Activated CD8-positive, alpha-beta memory T cell treated with anti-CD3 and anti-CD28 coated beads, Interleukin-2, amount 10 ng/mL, durations not matched to agents 7 days and 5 days (primary cell): ENCODE measurements around the gene C1QL1. TPM values are rescaled to one million over a fixed set of nuclear protein-coding genes. Genes with fewer than 3 reads are reported as not detected.

ENCODE experiments used
- ATAC-seq: fragments of 150-1000 bp; cut with Tn5 transposase; one replicate; pipeline ENCODE4 v1.10.0; 2021; ENCODE audit warnings: moderate library complexity
- CTCF ChIA-PET: fragments of 350-600 bp; sonication (Branson Sonifier 250); formaldehyde crosslinking; loops from one replicate; lab custom pipeline; 2021; ENCODE audit warnings: antibody characterized with exemption; lab: Charles Lee
- DNase-seq: peaks from one replicate; pipeline ENCODE4 v3.0.0-alpha.2; 2020
- H3K27ac Mint-ChIP-seq: one replicate; pipeline ENCODE4 v1.8.0; 2021; ENCODE audit warnings: mild to moderate bottlenecking, mixed read lengths
- H3K27me3 Mint-ChIP-seq: one replicate; pipeline ENCODE4 v1.8.0; 2021; ENCODE audit warnings: mixed read lengths
- H3K36me3 Mint-ChIP-seq: one replicate; pipeline ENCODE4 v1.8.0; 2021; ENCODE audit warnings: mild to moderate bottlenecking, mixed read lengths
- H3K4me1 Mint-ChIP-seq: one replicate; pipeline ENCODE4 v1.8.0; 2021; ENCODE audit warnings: mixed read lengths
- H3K4me3 Mint-ChIP-seq: one replicate; pipeline ENCODE4 v1.8.0; 2021; ENCODE audit warnings: mild to moderate bottlenecking, moderate library complexity, mixed read lengths
- H3K9me3 Mint-ChIP-seq: one replicate; pipeline ENCODE4 v1.8.0; 2022; ENCODE audit warnings: low read depth, mixed read lengths
- total RNA-seq, 2 experiments: library from RNA; stranded (reverse); gene quantifications; one replicate each; pipeline ENCODE4 v1.2.3, GENCODE V29; 2021

The C1QL1 gene
- total RNA-seq, 2 experiments from 2014 or later: 0.33 to 0.38 TPM

- DNase-seq: no peak
- Mint-ChIP-seq H3K27me3 (peaks cover 50% of the 10 kb centered on the region), H3K36me3 (peaks cover 2% of the 10 kb centered on the region), H3K4me1 (no peaks in the 10 kb centered on the region), H3K27ac (no peak overlapping the region), H3K9me3 (no peaks in the 10 kb centered on the region), H3K4me3 (no peak overlapping the region)
- CTCF ChIA-PET: interaction anchor here (0.5 kb wide), 1 partner anchor 201 kb away, joined by 4 read pairs; no protein-coding TSS in a partner anchor
- no peak for ATAC-seq
Observed at GRCh38 chr17:44979426-44979995, 11.4 kb upstream of the C1QL1 start.

GRCh38 chr17:44978807-44979206 lies 10.7 kb upstream of the C1QL1 start:
- peaks cover 2% of the 10 kb centered on the region for H3K36me3 Mint-ChIP-seq
- no peak overlapping the region for H3K27ac Mint-ChIP-seq
- ATAC-seq (no peak), DNase-seq (no peak)
- peaks cover 53% of the 10 kb centered on the region for H3K27me3 Mint-ChIP-seq
- no peaks in the 10 kb centered on the region for H3K4me1 Mint-ChIP-seq
- no peaks in the 10 kb centered on the region for H3K9me3 Mint-ChIP-seq
- H3K4me3 Mint-ChIP-seq: no peak overlapping the region
- CTCF ChIA-PET: interaction anchor here (0.5 kb wide), 1 partner anchor 200 kb away, joined by 4 read pairs; no protein-coding TSS in a partner anchor

GRCh38 chr17:44977814-44978550 lies 9.9 kb upstream of the C1QL1 start:
- no peaks in the 10 kb centered on the region for H3K9me3 Mint-ChIP-seq
- ATAC-seq: no peak
- H3K4me1 Mint-ChIP-seq: no peaks in the 10 kb centered on the region
- CTCF ChIA-PET: interaction anchor here (2.0 kb wide), 1 partner anchor 43 kb away, joined by 4 read pairs; no protein-coding TSS in a partner anchor
- H3K36me3 Mint-ChIP-seq: peaks cover 2% of the 10 kb centered on the region
- no peak for DNase-seq
- no peak overlapping the region for H3K4me3 Mint-ChIP-seq
- H3K27ac Mint-ChIP-seq: no peak overlapping the region
- peaks cover 57% of the 10 kb centered on the region for H3K27me3 Mint-ChIP-seq

- CTCF ChIA-PET: interaction anchor here (1.5 to 2.0 kb wide), 2 partner anchors 10 to 44 kb away, joined by 3 to 4 read pairs; no protein-coding TSS in a partner anchor
- DNase-seq: no peak
- no peaks in the 10 kb centered on the region for H3K9me3 Mint-ChIP-seq
- H3K4me1 Mint-ChIP-seq: peaks cover 3% of the 10 kb centered on the region
- no peak for ATAC-seq
- H3K27me3 Mint-ChIP-seq: peaks cover 65% of the 10 kb centered on the region
- no peak overlapping the region for H3K27ac Mint-ChIP-seq
- H3K36me3 Mint-ChIP-seq: no peaks in the 10 kb centered on the region
- H3K4me3 Mint-ChIP-seq: no peak overlapping the region
Observed at GRCh38 chr17:44977065-44977464, 9.0 kb upstream of the C1QL1 start.

GRCh38 chr17:44976206-44976605 lies 8.1 kb upstream of the C1QL1 start:
- H3K27me3 Mint-ChIP-seq: peaks cover 71% of the 10 kb centered on the region
- no peaks in the 10 kb centered on the region for H3K9me3 Mint-ChIP-seq
- H3K36me3 Mint-ChIP-seq: no peaks in the 10 kb centered on the region
- ATAC-seq (no peak), DNase-seq (no peak)
- H3K4me1 Mint-ChIP-seq: peaks cover 7% of the 10 kb centered on the region
- no peak overlapping the region for H3K27ac Mint-ChIP-seq
- H3K4me3 Mint-ChIP-seq: no peak overlapping the region
- CTCF ChIA-PET: interaction anchor here (1.5 to 2.0 kb wide), 2 partner anchors 11 to 45 kb away, joined by 3 to 4 read pairs; no protein-coding TSS in a partner anchor

- peaks cover 21% of the 10 kb centered on the region for H3K4me1 Mint-ChIP-seq
- no peak overlapping the region for H3K27ac Mint-ChIP-seq
- no peaks in the 10 kb centered on the region for H3K9me3 Mint-ChIP-seq
- CTCF ChIA-PET: no interaction called here
- no peak overlapping the region for H3K4me3 Mint-ChIP-seq
- H3K27me3 Mint-ChIP-seq: peaks cover 73% of the 10 kb centered on the region
- H3K36me3 Mint-ChIP-seq: no peaks in the 10 kb centered on the region
- DNase-seq (no peak), ATAC-seq (no peak)
Observed at GRCh38 chr17:44972953-44973352, 4.8 kb upstream of the C1QL1 start.

- Mint-ChIP-seq H3K4me3 (no peak overlapping the region), H3K27me3 (peaks cover 73% of the 10 kb centered on the region), H3K36me3 (no peaks in the 10 kb centered on the region), H3K4me1 (peaks cover 21% of the 10 kb centered on the region), H3K27ac (no peak overlapping the region), H3K9me3 (no peaks in the 10 kb centered on the region)
- CTCF ChIA-PET: interaction anchor here (0.7 to 1.3 kb wide), 3 partner anchors 18 to 127 kb away, joined by 3 to 5 read pairs (median 3); no protein-coding TSS in a partner anchor
- peak; percentile 11 for ATAC-seq
- DNase-seq: peak; percentile 63
Observed at GRCh38 chr17:44971776-44972483, 3.8 kb upstream of the C1QL1 start.

- peaks cover 21% of the 10 kb centered on the region for H3K4me1 Mint-ChIP-seq
- DNase-seq: no peak
Observed at GRCh38 chr17:44970136-44970741, 2.1 kb upstream of the C1QL1 start.

GRCh38 chr17:44969144-44969780 lies 1.2 kb upstream of the C1QL1 start:
- ATAC-seq: no peak
- no peaks in the 10 kb centered on the region for H3K9me3 Mint-ChIP-seq
- no peak overlapping the region for H3K4me3 Mint-ChIP-seq
- H3K4me1 Mint-ChIP-seq: peaks cover 21% of the 10 kb centered on the region
- H3K27ac Mint-ChIP-seq: no peak overlapping the region
- CTCF ChIA-PET: interaction anchor here (0.8 to 2.8 kb wide), 7 partner anchors 15 to 166 kb away, joined by 3 to 8 read pairs (median 4); partner anchors contain the start of gene ACBD4
- H3K36me3 Mint-ChIP-seq: no peaks in the 10 kb centered on the region
- peaks cover 80% of the 10 kb centered on the region for H3K27me3 Mint-ChIP-seq
- no peak for DNase-seq

More at GRCh38 chr17:44970136-44970741, 2.1 kb upstream of the C1QL1 start:
- Mint-ChIP-seq H3K36me3 (no peaks in the 10 kb centered on the region), H3K27me3 (peaks cover 78% of the 10 kb centered on the region), H3K9me3 (no peaks in the 10 kb centered on the region), H3K4me3 (peak overlapping the region; percentile 32), H3K27ac (no peak overlapping the region)
- no peak for ATAC-seq
- CTCF ChIA-PET: interaction anchor here (0.9 to 2.8 kb wide), 6 partner anchors 13 to 165 kb away, joined by 3 to 8 read pairs (median 4); partner anchors contain the start of gene ACBD4

- no peaks in the 10 kb centered on the region for H3K9me3 Mint-ChIP-seq
- no peak overlapping the region for H3K27ac Mint-ChIP-seq
- no peak overlapping the region for H3K4me3 Mint-ChIP-seq
- H3K36me3 Mint-ChIP-seq: no peaks in the 10 kb centered on the region
- H3K4me1 Mint-ChIP-seq: peaks cover 21% of the 10 kb centered on the region
- ATAC-seq: no peak
- peaks cover 84% of the 10 kb centered on the region for H3K27me3 Mint-ChIP-seq
- CTCF ChIA-PET: interaction anchor here (0.6 to 2.8 kb wide), 5 partner anchors 14 to 789 kb away, joined by 3 to 8 read pairs (median 4); partner anchors contain the start of gene ACBD4
- no peak for DNase-seq
Observed at GRCh38 chr17:44967907-44968224, 237 bp downstream of the C1QL1 start.

- H3K27me3 Mint-ChIP-seq: peaks cover 83% of the 10 kb centered on the region
Observed at GRCh38 chr17:44967026-44967906, 837 bp downstream of the C1QL1 start.

More at GRCh38 chr17:44967026-44967906, 837 bp downstream of the C1QL1 start:
- Mint-ChIP-seq H3K36me3 (no peaks in the 10 kb centered on the region), H3K4me3 (no peak overlapping the region), H3K27ac (no peak overlapping the region), H3K4me1 (peaks cover 20% of the 10 kb centered on the region), H3K9me3 (no peaks in the 10 kb centered on the region)
- CTCF ChIA-PET: interaction anchor here (2.8 kb wide), 1 partner anchor 54 kb away, joined by 8 read pairs; no protein-coding TSS in a partner anchor
- DNase-seq: no peak
- ATAC-seq: peak; percentile 2
